ACC112 (cell line): Measurements from ENCODE around the gene CEP85.
A peak's percentile ranks its signal among the peaks of the same experiment; 100 is the strongest.

Experiments used
- H2AFZ ChIP-seq: fragments of 200-600 bp; sonication (generic); one replicate; pipeline ENCODE4 v1.6.0; 2017; ENCODE audit warnings: antibody characterized with exemption, low read length; ENCODE audit not compliant: unreplicated experiment
- H3K27ac ChIP-seq: fragments of 200-600 bp; sonication (generic); 2 replicates; pipeline ENCODE4 v1.5.1; 2014; ENCODE audit warnings: low read depth, mild to moderate bottlenecking, antibody characterized with exemption, low read length, moderate library complexity
- H3K27me3 ChIP-seq: fragments of 200-600 bp; sonication (generic); 2 replicates; pipeline ENCODE4 v1.6.1; 2014; ENCODE audit warnings: mild to moderate bottlenecking, antibody characterized with exemption, low read length, moderate library complexity, mixed read lengths; ENCODE audit not compliant: insufficient read depth
- H3K36me3 ChIP-seq: fragments of 200-600 bp; sonication (generic); 2 replicates; pipeline ENCODE4 v1.6.1; 2016; ENCODE audit warnings: mild to moderate bottlenecking, antibody characterized with exemption, low read length, moderate library complexity, mixed read lengths; ENCODE audit not compliant: insufficient read depth
- H3K4me1 ChIP-seq: fragments of 200-600 bp; sonication (generic); one replicate; pipeline ENCODE4 v1.6.1; 2016; ENCODE audit warnings: low read length, mixed read lengths; ENCODE audit not compliant: insufficient read depth, unreplicated experiment, control insufficient read depth
- H3K4me3 ChIP-seq: fragments of 200-600 bp; sonication (generic); 2 replicates; pipeline ENCODE4 v1.5.1; 2014; ENCODE audit warnings: mild to moderate bottlenecking, low read depth, low read length
- H3K79me2 ChIP-seq: fragments of 200-600 bp; sonication (generic); one replicate; pipeline ENCODE4 v1.6.0; 2016; ENCODE audit warnings: low read length; ENCODE audit not compliant: control insufficient read depth, unreplicated experiment, insufficient read depth

CEP85 gene

GRCh38 chr1:26233903-26234643 is at the start of gene CEP85:
TSS of gene CEP85 (plus strand) at chr1:26234200. CDS start at chr1:26239784, 5,584 bp downstream.
- Histone ChIP-seq H3K27me3 (no peaks in the 10 kb centered on the region), H3K27ac (peak within 1 kb of the TSS; percentile 30), H3K4me1 (peaks cover 24% of the 10 kb centered on the region), H2AFZ (peak within 1 kb of the TSS; percentile 80), H3K4me3 (peak within 1 kb of the TSS; percentile 98), H3K79me2 (peaks cover 46% of the 10 kb centered on the region), H3K36me3 (no peaks in the 10 kb centered on the region)

GRCh38 chr1:26184883-26185282 is 49.1 kb upstream of the CEP85 start:
- Histone ChIP-seq H3K27me3 (no peaks in the 10 kb centered on the region), H3K4me1 (no peaks in the 10 kb centered on the region), H3K27ac (no peak overlapping the region), H3K79me2 (no peaks in the 10 kb centered on the region), H2AFZ (no peak overlapping the region), H3K4me3 (no peak overlapping the region), H3K36me3 (no peaks in the 10 kb centered on the region)

- Histone ChIP-seq H3K27ac (no peak overlapping the region), H2AFZ (no peak overlapping the region), H3K36me3 (no peaks in the 10 kb centered on the region), H3K4me1 (no peaks in the 10 kb centered on the region), H3K27me3 (no peaks in the 10 kb centered on the region), H3K79me2 (no peaks in the 10 kb centered on the region), H3K4me3 (no peak overlapping the region)
Observed at GRCh38 chr1:26187882-26188281, 46.1 kb upstream of the CEP85 start.

GRCh38 chr1:26188477-26188876 is 45.5 kb upstream of the CEP85 start:
- Histone ChIP-seq H3K4me3 (no peak overlapping the region), H2AFZ (no peak overlapping the region), H3K27ac (no peak overlapping the region), H3K79me2 (no peaks in the 10 kb centered on the region), H3K27me3 (no peaks in the 10 kb centered on the region), H3K4me1 (no peaks in the 10 kb centered on the region), H3K36me3 (no peaks in the 10 kb centered on the region)

- Histone ChIP-seq H3K79me2 (no peaks in the 10 kb centered on the region), H3K27me3 (no peaks in the 10 kb centered on the region), H3K27ac (no peak overlapping the region), H3K36me3 (no peaks in the 10 kb centered on the region), H3K4me3 (no peak overlapping the region), H2AFZ (no peak overlapping the region), H3K4me1 (no peaks in the 10 kb centered on the region)
Observed at GRCh38 chr1:26189331-26189730, 44.7 kb upstream of the CEP85 start.

- Histone ChIP-seq H3K4me3 (no peak overlapping the region), H3K79me2 (no peaks in the 10 kb centered on the region), H2AFZ (no peak overlapping the region), H3K4me1 (no peaks in the 10 kb centered on the region), H3K27me3 (no peaks in the 10 kb centered on the region), H3K36me3 (no peaks in the 10 kb centered on the region), H3K27ac (no peak overlapping the region)
Observed at GRCh38 chr1:26189751-26190275, 44.2 kb upstream of the CEP85 start.

GRCh38 chr1:26190373-26190987 is 43.5 kb upstream of the CEP85 start, which contains the start of gene CATSPER4:
TSS of gene CATSPER4 (plus strand) at chr1:26190602. CDS start at chr1:26190628, 26 bp downstream.
- no peaks in the 10 kb centered on the region for H3K36me3 ChIP-seq
- no peaks in the 10 kb centered on the region for H3K4me1 ChIP-seq
- no peaks in the 10 kb centered on the region for H3K79me2 ChIP-seq
- no peak within 1 kb of the TSS for H2AFZ ChIP-seq
- no peaks in the 10 kb centered on the region for H3K27me3 ChIP-seq
- no peak within 1 kb of the TSS for H3K4me3 ChIP-seq
- no peak within 1 kb of the TSS for H3K27ac ChIP-seq

- H3K36me3 ChIP-seq, result no peaks in the 10 kb centered on the region
- H3K27ac ChIP-seq, result no peak overlapping the region
- H3K4me3 ChIP-seq, result no peak overlapping the region
- H3K79me2 ChIP-seq, result no peaks in the 10 kb centered on the region
- no peaks in the 10 kb centered on the region for H3K4me1 ChIP-seq
- no peak overlapping the region for H2AFZ ChIP-seq
- no peaks in the 10 kb centered on the region for H3K27me3 ChIP-seq
Observed at GRCh38 chr1:26191739-26192138, 42.3 kb upstream of the CEP85 start.

GRCh38 chr1:26195805-26196204 is 38.2 kb upstream of the CEP85 start:
- no peaks in the 10 kb centered on the region for H3K79me2 ChIP-seq
- no peaks in the 10 kb centered on the region for H3K4me1 ChIP-seq
- H3K27ac ChIP-seq, result no peak overlapping the region
- H3K4me3 ChIP-seq, result no peak overlapping the region
- H3K36me3 ChIP-seq, result no peaks in the 10 kb centered on the region
- H2AFZ ChIP-seq, result no peak overlapping the region
- no peaks in the 10 kb centered on the region for H3K27me3 ChIP-seq

GRCh38 chr1:26197301-26197700 is 36.7 kb upstream of the CEP85 start:
- Histone ChIP-seq H3K27me3 (no peaks in the 10 kb centered on the region), H3K4me1 (no peaks in the 10 kb centered on the region), H3K36me3 (no peaks in the 10 kb centered on the region), H3K27ac (no peak overlapping the region), H2AFZ (no peak overlapping the region), H3K4me3 (no peak overlapping the region), H3K79me2 (no peaks in the 10 kb centered on the region)

GRCh38 chr1:26197813-26198212 is 36.2 kb upstream of the CEP85 start:
- Histone ChIP-seq H2AFZ (no peak overlapping the region), H3K36me3 (no peaks in the 10 kb centered on the region), H3K79me2 (no peaks in the 10 kb centered on the region), H3K27ac (no peak overlapping the region), H3K4me1 (no peaks in the 10 kb centered on the region), H3K27me3 (0 out of 2 replicates have a peak, but pooled peaks cover 5% of the 10 kb centered on the region), H3K4me3 (no peak overlapping the region)
